ENCODE results near the gene AATK. TPM values are rescaled to one million over a fixed set of nuclear protein-coding genes. Genes with fewer than 3 reads are reported as not detected.

Gene AATK
- total RNA-seq, 1 donor from 2014 or later = 0.20 TPM

DNA sequence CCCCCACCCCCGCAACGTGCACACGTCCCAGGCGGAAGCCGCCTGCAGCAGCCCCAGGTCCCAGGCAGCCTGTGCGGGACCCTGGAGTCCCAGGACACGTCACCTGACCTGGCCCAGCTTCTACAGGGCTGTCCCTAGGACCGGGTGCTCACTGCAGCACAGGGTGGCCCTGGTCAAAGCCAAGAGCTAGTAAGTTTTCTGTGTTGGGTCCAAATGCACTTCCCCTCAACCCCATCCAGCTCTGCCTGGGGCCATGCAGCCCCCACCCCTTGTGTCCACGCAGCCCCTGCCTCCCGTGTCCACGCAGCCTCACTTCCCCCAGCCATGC is 22.9 kb downstream of the AATK start:
- no peak for DNase-seq (ENCODE audit: low read depth)

DNA sequence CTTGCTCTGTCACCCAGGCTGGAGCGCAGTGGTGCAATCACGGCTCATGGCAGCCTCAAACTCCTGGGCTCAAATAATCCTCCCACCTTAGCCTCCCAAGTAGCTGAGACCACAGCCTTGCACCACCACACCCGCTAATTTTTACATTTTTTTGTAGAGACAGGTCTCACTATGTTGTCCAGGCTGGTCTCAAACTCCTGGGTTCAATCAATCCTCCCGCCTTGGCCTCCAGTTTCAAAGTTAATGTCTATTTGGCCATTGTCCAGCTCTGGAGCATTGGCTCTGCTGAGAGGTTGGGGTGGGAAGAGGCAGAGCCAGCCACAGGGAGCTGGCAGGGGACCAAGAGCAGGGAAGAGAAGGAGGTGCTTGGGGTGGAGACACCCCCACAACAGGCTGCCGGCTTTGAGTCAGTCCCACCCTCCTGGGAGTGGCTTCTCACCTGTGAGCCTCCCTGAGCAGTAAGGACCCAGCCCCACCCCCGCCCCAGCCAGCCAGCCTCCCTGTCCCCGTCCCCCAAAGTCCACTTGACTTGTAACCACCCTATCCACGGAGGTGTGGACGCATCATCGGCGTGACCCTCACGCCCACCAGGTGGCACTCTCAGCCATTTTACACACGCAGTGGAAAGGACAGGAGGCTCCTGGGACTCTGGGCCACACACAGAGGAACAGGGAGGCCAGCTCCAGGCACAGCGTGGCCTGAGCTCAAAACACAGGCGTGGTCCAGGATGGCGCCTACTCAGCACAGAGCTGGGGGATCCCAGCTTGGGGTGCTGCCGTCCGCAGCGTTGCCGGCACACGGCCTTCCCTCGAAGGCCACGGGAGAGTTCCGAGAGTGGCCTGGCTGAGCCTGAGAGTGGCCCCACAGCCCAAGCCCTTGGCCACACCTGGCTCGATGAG is 23.5 kb downstream of the AATK start:
- peak; percentile 54 for DNase-seq (ENCODE audit: low read depth)

DNA sequence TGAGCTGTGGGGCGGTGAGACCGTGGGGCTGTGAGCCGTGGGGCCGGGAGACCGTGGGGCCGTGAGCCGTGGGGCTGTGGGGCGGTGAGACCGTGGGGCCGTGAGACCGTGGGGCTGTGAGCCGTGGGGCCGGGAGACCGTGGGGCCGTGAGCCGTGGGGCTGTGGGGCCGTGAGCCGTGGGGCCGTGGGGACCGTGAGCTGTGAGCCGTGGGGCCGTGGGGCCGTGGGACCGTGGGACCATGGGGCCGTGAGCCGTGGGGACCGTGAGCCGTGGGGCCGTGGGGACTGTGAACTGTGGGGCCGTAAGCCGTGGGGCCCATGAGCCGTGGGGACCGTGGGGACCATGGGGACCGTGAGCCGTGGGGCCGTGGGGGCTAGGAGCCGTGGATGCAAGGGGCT is 25.3 kb downstream of the AATK start:
- DNase-seq (ENCODE audit: low read depth) = no peak

DNA sequence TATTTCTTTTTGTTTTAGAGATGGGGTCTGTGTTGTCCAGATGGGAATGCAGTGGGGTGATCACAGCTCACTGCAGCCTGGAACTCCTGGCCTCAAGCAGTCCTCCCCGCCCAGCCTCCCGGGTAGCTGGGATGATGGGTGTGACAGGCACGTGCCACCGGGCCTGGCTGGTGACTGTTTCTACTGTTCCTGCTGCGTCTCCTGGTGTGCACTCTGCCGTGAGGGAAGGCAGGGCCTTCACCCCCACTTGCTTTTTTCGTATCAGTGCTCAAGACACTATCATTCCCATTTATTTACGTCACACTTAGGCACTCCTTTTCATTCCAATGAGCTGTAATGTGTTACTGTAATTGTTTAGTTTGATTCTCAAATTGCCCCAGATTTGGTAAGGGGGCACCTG is 26.0 kb downstream of the AATK start:
- no peak for DNase-seq (ENCODE audit: low read depth)

DNA sequence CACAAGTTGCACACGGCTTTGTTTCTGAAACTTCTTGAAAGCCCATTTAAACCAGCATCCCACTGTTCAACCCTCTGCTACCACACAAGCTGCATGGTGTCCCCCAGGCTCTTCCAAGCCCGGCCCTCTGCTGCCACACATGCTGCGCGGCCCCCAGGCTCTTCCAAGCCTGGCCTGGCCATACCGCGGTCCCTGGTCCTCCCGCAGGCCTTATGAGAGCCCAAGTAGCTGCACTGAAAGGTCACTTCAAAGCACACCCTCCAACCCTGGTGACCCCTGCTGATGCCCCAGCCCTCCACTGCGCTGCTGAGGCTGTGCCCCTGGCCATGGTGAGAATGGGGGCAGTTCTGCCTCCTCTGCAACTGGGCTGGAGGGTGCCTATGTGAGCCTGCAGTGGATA is 26.6 kb downstream of the AATK start:
- DNase-seq (ENCODE audit: low read depth) = no peak

DNA sequence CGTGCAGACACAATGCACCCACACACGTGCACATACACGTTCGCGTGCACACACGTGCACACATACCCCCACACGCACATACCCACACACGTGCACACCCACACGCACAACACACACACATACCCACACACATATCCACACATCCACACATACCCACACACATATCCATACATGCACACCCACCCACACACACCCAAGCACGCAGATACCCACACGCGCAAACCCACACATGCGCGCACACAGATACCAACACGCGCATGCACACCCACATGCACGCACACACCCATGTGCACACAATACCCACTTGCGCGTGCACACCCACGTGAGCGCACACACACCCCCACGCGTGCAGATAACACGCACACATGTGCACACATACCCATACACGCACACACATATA is 27.5 kb downstream of the AATK start:
- no peak for DNase-seq (ENCODE audit: low read depth)

DNA sequence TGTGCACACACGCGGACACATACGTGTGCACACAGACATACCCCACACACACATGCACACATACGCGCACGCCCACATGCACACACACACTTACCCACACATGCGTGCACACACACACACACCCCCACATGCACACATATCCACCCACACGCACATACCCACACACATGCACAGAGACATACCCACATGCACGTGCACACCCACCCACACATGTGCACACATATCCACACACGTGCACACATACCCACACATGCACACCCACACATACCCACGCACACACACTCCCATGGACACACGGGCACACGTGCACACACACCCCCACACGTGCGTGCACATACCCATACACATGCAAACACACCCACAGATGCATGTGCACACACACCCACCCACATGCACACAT is 27.9 kb downstream of the AATK start:
- DNase-seq (ENCODE audit: low read depth) = no peak

DNA sequence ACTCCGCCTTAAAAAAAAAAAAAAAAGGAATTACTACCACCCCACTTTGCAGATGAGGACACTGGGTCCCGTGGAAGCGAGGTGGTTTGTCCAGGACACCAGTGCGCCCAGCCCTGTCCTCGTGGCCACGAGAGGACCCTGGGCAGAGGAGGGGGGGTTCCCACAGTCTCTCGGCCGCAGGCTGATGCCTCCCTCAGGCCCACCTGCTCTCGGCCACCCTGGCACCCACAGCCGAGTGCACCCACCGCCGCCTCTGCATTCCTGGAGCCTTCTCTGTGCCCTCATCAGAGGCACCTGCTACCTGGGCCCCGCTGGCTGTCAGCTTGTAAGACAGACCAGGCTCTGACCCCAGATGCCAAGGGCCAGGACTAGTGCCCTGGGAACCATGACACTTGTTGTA is 28.8 kb downstream of the AATK start:
- no peak for DNase-seq (ENCODE audit: low read depth)

DNA sequence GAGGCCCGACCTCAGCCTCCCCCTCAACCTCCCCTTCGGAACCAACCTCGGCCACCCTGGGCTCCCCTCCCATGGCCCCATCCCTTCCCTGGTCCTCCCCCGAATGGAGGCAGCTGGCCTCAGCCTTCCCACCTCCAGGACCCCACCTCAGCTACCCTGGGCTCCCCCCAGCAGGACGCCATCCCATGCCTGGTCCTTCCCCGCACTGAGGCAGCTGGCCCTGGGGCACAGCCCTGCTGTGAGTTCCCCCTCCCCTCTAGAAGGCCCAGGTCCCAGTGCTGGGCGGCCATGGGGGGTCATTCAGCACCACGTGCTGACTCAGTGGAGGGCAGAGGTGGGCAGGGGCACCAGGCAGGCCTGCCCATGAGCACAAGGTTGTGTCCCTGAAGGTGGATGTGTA is 29.7 kb downstream of the AATK start:
- DNase-seq (ENCODE audit: low read depth) = no peak

DNA sequence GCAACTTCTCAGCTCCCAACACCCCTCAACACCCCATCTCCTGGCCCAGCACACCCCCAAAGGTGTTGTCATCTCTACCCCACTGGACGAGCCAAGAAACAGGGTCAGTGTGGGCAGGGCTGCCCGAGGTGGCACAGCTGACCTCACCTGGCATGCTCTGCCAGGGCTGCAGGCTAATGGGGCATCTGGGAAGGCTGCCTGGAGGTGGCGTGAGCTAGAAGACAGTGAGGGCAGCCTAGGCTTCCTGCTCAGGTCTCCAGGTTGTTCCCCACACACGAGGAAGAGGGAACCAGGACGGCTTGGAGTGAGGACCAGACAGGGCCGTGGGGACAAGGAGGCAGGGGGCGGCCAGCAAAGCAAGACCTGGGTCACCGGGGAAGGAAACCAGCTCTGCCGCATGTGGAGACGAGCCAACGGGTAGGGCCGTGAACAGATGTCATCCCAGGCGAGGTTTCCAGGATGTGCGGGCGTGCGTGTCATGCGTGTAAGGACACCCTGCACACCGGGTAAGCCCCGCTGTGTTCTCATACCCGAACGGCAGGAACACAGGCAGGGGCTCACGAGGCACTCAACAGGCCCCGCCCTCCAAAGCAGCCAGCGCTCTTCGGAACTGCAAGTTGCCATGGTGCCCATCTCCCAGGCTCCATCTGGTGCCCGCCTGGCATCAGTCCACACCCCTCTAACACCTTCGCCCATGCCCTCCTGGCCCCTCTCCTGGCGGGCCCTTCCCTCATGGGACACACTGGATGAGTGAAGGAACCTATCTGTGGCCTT is 30.3 kb downstream of the AATK start:
- DNase-seq (ENCODE audit: low read depth) = no peak

DNA sequence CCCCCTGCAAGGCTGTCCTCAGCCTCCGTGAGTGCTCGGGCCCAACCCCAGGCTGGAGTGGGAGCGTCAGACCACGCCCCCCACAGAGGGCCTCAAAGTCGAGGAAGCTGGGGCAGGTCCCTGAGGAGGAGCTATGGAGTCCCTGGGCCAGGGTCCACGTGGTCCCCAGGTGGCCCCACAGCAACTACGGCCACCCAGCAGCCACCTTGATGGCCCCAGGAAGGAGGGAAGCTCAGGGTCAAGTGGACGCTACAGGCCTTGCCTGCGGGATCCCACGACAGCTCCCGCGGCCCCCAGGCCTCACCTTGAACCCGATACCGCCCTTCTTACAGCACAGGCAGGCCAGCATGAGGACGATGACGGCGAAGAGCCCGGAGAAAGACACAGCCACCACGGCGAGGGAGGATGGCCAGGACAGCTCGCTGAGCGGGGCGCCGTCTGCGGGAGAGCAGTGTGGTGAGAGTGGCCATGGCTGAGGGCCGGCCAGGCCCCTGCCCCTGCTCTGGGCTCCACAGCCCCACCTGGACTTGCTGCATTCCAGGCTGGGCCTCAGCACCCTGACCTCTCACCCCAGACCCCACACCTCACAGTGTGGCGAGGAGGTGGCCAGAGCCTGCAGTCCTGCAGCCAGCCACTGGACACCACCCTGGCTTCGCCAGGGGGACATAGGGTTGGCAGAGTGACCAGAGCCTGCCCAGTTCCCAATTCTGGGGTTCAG is 31.8 kb downstream of the AATK start:
- DNase-seq (ENCODE audit: low read depth) = no peak

DNA sequence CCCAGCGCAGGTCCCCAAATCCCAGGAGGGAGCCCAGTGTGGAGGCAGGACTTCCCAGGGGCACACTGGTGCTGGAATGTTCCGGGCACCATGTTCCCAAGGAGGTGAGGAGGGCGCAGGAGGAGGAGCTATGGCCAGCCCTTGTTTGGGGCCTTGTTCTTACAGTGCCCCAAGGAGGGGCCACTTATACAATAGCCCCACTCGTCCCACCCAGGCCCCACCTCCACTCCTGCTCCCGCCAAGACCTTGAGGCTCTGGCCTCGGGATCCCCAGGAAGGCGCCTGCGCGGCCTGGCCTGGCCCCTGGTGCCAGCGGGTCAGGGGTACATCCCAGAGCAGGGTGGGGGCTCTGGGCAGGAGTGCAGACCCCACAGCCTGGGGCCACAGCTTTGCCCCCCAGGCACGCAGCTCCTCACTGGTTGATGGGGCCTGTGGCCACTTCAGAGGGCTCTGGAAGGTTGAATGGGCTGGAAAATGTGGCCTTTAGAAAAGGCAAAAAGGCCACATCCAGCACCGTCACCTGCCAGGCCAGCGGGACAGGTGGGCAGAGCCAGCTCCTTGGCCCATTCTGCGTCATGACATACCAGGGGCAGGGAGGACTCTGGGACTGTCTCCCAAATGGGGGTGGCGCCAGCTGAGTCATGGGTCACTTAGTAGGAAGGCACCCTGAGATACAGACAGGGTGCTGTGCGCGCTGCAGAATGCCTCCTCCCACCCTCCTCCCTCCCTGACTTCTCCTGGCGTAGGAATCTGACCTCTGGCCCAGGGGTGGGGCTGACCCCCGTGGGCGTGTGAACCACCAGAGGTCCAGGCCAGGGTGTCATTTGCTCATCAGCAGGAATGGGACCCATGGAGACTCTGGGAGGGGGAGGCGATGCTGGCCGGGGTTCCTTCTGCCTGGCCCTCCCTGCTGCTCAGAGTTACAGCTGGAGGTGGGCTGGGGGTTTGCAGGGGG is 33.0 kb downstream of the AATK start:
- no peak for DNase-seq (ENCODE audit: low read depth)

DNA sequence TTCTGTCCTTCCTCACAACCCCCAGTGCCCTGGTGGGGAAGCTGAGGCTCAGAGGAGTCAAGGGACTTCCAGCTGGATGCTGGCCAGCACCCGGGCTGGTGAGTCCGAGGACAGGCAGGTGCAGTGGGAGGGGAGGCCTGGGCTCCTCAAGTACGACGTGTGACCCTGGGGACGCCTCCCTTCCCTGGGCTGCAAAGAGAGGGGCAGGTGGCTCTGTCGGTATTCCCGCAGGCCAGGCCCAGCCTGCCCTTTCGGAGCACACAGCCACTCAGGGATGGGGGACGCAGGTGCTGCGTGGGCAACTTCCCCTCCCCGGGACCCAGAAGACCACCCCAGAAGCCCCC is 33.9 kb downstream of the AATK start:
- no peak for DNase-seq (ENCODE audit: low read depth)

DNA sequence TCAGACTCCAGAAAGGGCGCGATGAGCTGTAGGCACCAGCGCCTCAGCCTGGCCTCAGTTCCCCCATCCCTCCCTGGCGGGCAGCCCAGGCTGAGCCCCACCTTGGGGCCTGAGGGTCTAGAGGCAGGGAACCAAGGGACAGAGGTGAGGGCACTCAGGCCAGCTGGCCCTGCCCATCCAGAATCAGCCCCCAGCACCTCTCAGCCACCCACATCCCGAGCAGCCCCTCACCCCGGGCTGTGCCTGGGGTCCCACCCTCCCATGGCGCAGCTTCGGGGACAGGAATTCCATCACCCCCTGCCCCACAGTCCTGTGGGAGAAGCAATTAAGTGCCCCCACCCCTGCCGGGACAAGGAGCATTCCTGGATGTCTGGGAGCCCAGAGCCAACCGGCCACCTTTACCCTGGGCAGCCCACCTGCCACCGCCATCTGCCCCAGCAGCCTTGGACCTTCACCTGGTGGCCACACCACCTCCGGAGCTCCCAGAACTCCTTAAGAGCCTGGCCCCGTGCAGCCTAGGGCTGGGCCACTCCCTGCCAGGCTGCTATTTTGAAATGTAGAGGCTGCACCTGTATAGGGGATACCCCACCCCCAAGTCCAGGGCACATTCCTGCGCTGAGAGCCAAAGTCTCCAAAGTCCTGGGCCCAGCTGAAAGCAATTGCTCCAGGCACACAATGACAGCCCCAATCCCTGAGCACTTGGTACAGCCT is 34.4 kb downstream of the AATK start:
- DNase-seq (ENCODE audit: low read depth) = no peak

DNA sequence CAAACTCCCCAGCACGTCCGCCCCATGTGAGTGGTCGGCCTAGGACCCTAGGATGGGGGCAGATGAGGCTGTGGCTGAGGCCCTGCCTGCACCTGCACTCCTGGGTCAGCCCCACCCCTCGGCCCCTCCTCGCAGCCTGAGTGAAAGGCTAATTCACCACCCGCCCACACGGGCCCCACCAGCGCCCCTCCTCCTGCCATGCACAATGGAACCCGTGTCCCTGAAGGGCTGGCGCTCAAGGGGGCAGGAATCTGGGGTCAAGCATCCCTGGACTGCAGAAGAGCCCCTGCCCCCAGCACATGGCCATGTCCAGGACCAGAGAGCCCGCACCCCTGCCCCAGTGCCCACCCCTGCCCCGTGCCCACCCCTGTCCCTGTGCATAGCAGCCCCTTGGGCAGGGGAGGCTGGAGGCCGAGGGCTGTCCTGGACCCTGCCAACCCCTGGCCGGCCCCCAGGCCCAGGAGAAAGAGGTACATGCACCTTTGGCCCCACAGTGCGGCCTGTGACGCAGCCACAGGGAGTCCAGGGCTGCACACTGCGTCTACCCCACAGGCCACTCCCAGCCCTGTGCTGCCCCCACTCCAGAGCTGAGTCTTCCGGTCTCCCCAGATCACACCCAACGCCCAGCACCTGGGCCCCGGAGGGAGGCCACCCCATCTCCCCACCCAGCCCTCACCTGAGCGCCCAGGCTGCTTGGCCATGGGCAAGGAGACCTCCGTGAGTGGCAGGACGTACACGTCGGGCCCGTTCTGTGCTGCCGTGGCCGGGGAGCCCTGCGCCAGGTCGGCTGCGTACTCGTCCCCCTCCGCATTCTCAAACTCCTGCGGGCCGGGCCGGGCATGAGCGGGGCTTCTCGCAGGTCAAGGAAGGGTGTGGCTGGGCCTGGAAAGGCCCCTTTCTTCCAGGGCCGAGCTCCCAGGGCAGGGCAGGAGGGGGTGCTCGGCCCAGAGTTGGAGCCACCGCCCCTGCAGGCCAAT is 35.3 kb downstream of the AATK start:
- no peak for DNase-seq (ENCODE audit: low read depth)

DNA sequence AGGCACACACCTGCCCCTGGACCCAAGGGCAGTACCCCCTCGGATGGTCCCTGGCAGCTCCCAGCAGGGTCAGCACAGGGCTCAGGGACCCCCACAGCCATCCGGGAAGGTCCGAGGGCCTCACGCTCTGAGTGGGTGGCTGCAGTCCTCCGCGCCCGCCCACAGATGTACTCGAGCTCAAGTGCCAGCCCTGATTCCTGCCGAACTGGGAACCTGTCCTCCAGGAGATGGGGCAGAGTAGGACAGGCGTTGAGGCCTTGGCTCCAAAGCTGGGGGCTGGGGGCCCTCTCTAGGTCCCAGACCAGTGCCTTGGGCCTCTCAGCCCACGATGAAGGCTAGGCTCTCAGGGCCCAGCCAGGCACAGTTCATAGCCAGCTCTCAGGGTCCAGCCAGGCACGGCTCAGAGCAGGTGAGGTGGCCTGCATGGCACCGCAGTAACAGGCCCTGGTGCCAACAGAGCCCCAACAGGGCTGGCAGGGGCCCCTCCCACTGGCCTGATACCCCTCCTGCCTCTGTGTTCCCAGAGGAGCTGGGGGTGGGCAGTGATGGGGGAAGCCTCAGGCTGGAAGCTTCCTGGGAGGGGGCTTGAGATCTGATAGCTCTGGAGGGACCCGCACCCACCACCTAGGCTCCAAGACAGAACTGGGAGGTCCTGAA is 36.2 kb downstream of the AATK start:
- DNase-seq (ENCODE audit: low read depth) = no peak

DNA sequence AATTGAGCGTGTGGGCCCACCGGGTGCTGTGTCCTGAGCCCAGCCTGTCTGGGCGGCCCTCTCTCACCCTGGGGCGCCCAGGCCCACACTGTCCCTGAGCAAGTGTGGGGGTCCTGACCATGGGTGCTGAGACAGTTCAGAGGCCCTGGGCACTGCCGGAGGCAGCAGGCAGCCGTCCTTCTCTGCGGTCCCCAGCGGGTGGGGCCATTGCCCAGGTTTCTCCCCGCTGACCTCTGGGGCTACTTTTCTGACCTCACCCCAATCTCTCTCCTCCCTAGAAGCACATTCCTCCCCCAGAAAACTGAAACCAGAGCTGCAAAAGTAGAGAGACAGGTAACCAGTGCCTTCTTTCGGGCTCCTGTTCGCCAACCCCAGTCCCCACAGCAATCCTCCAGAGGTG is 36.7 kb downstream of the AATK start:
- DNase-seq (ENCODE audit: low read depth) = no peak

DNA sequence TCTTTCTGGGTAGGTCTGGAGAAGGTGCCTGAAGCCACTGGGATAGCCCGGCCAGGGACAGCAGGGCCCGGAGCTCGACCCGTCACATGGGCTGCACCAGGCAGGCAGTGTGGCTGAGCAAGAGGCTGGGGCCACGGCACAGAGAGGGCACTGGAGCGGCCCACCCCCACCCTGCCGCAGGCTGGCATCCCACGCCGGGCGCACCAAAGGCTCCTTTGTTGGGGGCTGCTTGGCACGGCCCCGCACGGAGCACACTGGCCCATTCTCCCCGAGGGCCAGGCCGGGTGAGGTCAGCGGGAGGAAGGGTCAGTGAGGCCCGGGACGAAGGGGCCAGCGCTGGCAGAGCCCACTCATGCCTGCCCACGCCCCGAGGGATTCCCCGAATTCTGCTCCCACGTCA is 37.2 kb downstream of the AATK start:
- no peak for DNase-seq (ENCODE audit: low read depth)

DNA sequence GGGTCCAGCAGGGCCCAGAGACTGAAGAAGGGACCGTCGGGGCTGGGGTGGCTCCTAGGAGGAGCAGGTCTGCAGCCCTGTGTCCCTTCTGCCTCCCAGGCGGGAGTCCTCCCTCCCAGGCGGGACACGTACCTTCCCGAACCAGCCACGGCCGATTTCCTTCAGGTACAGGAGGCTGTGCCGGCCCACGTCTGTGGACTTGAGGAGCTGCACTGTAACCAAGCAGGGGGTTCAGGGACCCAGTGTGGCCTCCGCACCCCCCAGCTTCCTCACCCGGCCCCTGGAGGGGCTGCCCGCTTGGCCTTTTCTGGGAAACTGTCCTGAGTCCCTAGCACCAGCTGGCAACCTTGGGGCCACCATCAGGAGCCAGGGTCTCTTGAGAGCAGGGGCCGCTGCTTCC is 37.7 kb downstream of the AATK start:
- no peak for DNase-seq (ENCODE audit: low read depth)
